OCI-LY1 (cell line): Measurements from ENCODE around the gene F2.

ENCODE experiments used
- H2AFZ ChIP-seq: fragments of 200-600 bp; sonication (generic), shearing (Covaris generic); 2 replicates; pipeline ENCODE4 v1.6.0; 2014; ENCODE audit warnings: antibody characterized with exemption, mild to moderate bottlenecking, low read length
- H3F3A ChIP-seq: fragments of 200-600 bp; sonication (generic), shearing (Covaris generic); 2 replicates; pipeline ENCODE4 v1.6.0; 2014; ENCODE audit warnings: mild to moderate bottlenecking, antibody characterized with exemption, low read length, moderate library complexity; ENCODE audit not compliant: insufficient read depth
- H3K27ac ChIP-seq: fragments of 200-600 bp; sonication (generic); 2 replicates; pipeline ENCODE4 v1.5.1; 2014; ENCODE audit warnings: low read length, mixed run types, mild to moderate bottlenecking, low read depth; ENCODE audit not compliant: poor library complexity, severe bottlenecking
- H3K27me3 ChIP-seq: fragments of 200-600 bp; sonication (generic); 2 replicates; pipeline ENCODE4 v1.6.0; 2014; ENCODE audit warnings: antibody characterized with exemption, mild to moderate bottlenecking, low read length, moderate library complexity; ENCODE audit not compliant: insufficient read depth
- H3K36me3 ChIP-seq: fragments of 200-600 bp; sonication (generic); 2 replicates; pipeline ENCODE4 v1.6.1; 2014; ENCODE audit warnings: mild to moderate bottlenecking, antibody characterized with exemption, low read length, moderate library complexity, mixed read lengths; ENCODE audit not compliant: insufficient read depth
- H3K4me1 ChIP-seq: fragments of 200-600 bp; sonication (generic); 2 replicates; pipeline ENCODE4 v1.5.1; 2014; ENCODE audit warnings: mild to moderate bottlenecking, low read length, moderate library complexity; ENCODE audit not compliant: insufficient read depth, severe bottlenecking
- H3K4me2 ChIP-seq: fragments of 200-600 bp; sonication (generic), shearing (Covaris generic); 2 replicates; pipeline ENCODE4 v1.6.1; 2014; ENCODE audit warnings: low read length
- H3K4me3 ChIP-seq: fragments of 200-600 bp; sonication (generic); 2 replicates; pipeline ENCODE4 v1.5.1; 2014; ENCODE audit warnings: low read length, low read depth, mild to moderate bottlenecking, mixed read lengths; ENCODE audit not compliant: poor library complexity, severe bottlenecking
- H3K79me2 ChIP-seq: fragments of 200-600 bp; shearing (Covaris generic); 2 replicates; pipeline ENCODE4 v1.6.1; 2016; ENCODE audit warnings: mixed run types, low read length, mixed read lengths; ENCODE audit not compliant: insufficient read depth
- H3K9ac ChIP-seq: fragments of 200-600 bp; sonication (generic), shearing (Covaris generic); 2 replicates; pipeline ENCODE4 v1.6.1; 2014; ENCODE audit warnings: mild to moderate bottlenecking, low read length, mixed read lengths
- H3K9me2 ChIP-seq: fragments of 200-600 bp; sonication (generic), shearing (Covaris generic); 2 replicates; pipeline ENCODE4 v1.6.1; 2014; ENCODE audit warnings: low read depth, mild to moderate bottlenecking, low read length, mixed read lengths
- H3K9me3 ChIP-seq: fragments of 200-600 bp; shearing (Covaris generic); 2 replicates; pipeline ENCODE4 v1.6.1; 2014; ENCODE audit warnings: low read length, mixed read lengths
- H4K20me1 ChIP-seq: fragments of 200-600 bp; sonication (generic), shearing (Covaris generic); 2 replicates; pipeline ENCODE4 v1.6.0; 2016; ENCODE audit warnings: mild to moderate bottlenecking, low read length; ENCODE audit not compliant: insufficient read depth
- CTCF ChIP-seq: fragments of 200-600 bp; sonication (generic), shearing (Covaris generic); IDR thresholded peaks from 2 replicates; pipeline ENCODE4 v1.5.1; 2017; ENCODE audit warnings: mild to moderate bottlenecking, antibody characterized with exemption, low read length, moderate library complexity, mixed read lengths
- EZH2 ChIP-seq: fragments of 200-600 bp; sonication (generic), shearing (Covaris generic); IDR thresholded peaks from 2 replicates; pipeline ENCODE4 v1.8.0; 2017; ENCODE audit warnings: borderline replicate concordance, mixed run types, mild to moderate bottlenecking, antibody characterized with exemption, low read length, moderate library complexity, mixed read lengths

Gene F2

GRCh38 chr11:46672381-46672839, 46.6 kb upstream of the F2 start:
- Histone ChIP-seq H3K4me2 (no peak overlapping the region), H3F3A (no peaks in the 10 kb centered on the region), H3K27me3 (no peaks in the 10 kb centered on the region), H3K4me1 (peaks cover 31% of the 10 kb centered on the region), H3K9me3 (no peaks in the 10 kb centered on the region), H3K4me3 (no peak overlapping the region), H3K9me2 (no peaks in the 10 kb centered on the region), H3K36me3 (peaks cover 54% of the 10 kb centered on the region), H4K20me1 (no peaks in the 10 kb centered on the region), H2AFZ (no peak overlapping the region), H3K9ac (no peak overlapping the region), H3K27ac (no peak overlapping the region), H3K79me2 (no peaks in the 10 kb centered on the region)
- no peak for TF ChIP-seq EZH2
- no peak for TF ChIP-seq CTCF

GRCh38 chr11:46673713-46674462, 45.1 kb upstream of the F2 start:
- H3K4me2 ChIP-seq = no peak overlapping the region
- H3K36me3 ChIP-seq = peaks cover 46% of the 10 kb centered on the region

GRCh38 chr11:46674463-46675287, 44.3 kb upstream of the F2 start:
- H3K27ac ChIP-seq = peak overlapping the region; percentile 56
- H4K20me1 ChIP-seq = no peaks in the 10 kb centered on the region
- no peak for TF ChIP-seq EZH2
- TF ChIP-seq CTCF = no peak
- H3K36me3 ChIP-seq = peaks cover 46% of the 10 kb centered on the region
- H3K27me3 ChIP-seq = no peaks in the 10 kb centered on the region
- H3K9ac ChIP-seq = no peak overlapping the region; the same call in 1 of the 2 replicates
- H3K4me1 ChIP-seq = peaks cover 31% of the 10 kb centered on the region
- peak overlapping the region; percentile 3; the same call in 1 of the 2 replicates for H3K4me2 ChIP-seq
- H2AFZ ChIP-seq = no peak overlapping the region
- H3K4me3 ChIP-seq = no peak overlapping the region
- no peaks in the 10 kb centered on the region for H3F3A ChIP-seq
- no peaks in the 10 kb centered on the region for H3K9me2 ChIP-seq
- H3K9me3 ChIP-seq = no peaks in the 10 kb centered on the region
- H3K79me2 ChIP-seq = no peaks in the 10 kb centered on the region

More at GRCh38 chr11:46673713-46674462, 45.1 kb upstream of the F2 start:
- no peak overlapping the region for H2AFZ ChIP-seq
- no peak overlapping the region for H3K4me3 ChIP-seq
- no peaks in the 10 kb centered on the region for H3F3A ChIP-seq
- no peaks in the 10 kb centered on the region for H3K9me3 ChIP-seq
- peaks cover 31% of the 10 kb centered on the region for H3K4me1 ChIP-seq
- H4K20me1 ChIP-seq = no peaks in the 10 kb centered on the region
- H3K79me2 ChIP-seq = no peaks in the 10 kb centered on the region
- peak overlapping the region; percentile 56 for H3K27ac ChIP-seq
- no peaks in the 10 kb centered on the region for H3K9me2 ChIP-seq
- H3K27me3 ChIP-seq = no peaks in the 10 kb centered on the region
- H3K9ac ChIP-seq = no peak overlapping the region; the same call in 1 of the 2 replicates
- TF ChIP-seq EZH2 = no peak
- TF ChIP-seq CTCF = no peak
